Bronchial epithelial cell (primary cell): ENCODE results near the gene PTPN14. TPM values are rescaled to one million over a fixed set of nuclear protein-coding genes. Genes with fewer than 3 reads are reported as not detected.
A peak's percentile ranks its signal among the peaks of the same experiment; 100 is the strongest.

Source experiments
- DNase-seq: peaks from one replicate; pipeline ENCODE4 v3.0.0-alpha.2; 2010; ENCODE audit warnings: low read depth
- FAIRE-seq: peaks from 2 replicates; lab custom pipeline; 2011; peaks lifted over from hg19 to GRCh38; lab: Jason Lieb, UNC
- H3K27me3 ChIP-seq: 2 replicates; pipeline ENCODE4 v1.5.1; 2011; ENCODE audit warnings: low read length; ENCODE audit not compliant: control insufficient read depth, insufficient read depth
- H3K36me3 ChIP-seq: 2 replicates; pipeline ENCODE4 v1.5.1; 2011; ENCODE audit warnings: low read length; ENCODE audit not compliant: control insufficient read depth, insufficient read depth
- H3K4me3 ChIP-seq: 2 replicates; pipeline ENCODE4 v1.5.1; 2011; ENCODE audit warnings: mild to moderate bottlenecking, low read depth, low read length, control low read depth
- total RNA-seq: library from RNA; depleted of rRNA; stranded (reverse); fragments of >200 nt; gene quantifications from 2 replicates; pipeline ENCODE4 v1.2.1, GENCODE V29; 2014
- TF ChIP-seq, protein P1 (sequence below): IDR thresholded peaks from 2 replicates; pipeline ENCODE4 v1.5.1; 2011; ENCODE audit warnings: mild to moderate bottlenecking, moderate library complexity, low read length, control low read depth, inconsistent platforms; ENCODE audit not compliant: insufficient read depth, severe bottlenecking

The PTPN14 gene
- total RNA-seq, 1 donor from 2014 or later = 28.4 TPM

DNA sequence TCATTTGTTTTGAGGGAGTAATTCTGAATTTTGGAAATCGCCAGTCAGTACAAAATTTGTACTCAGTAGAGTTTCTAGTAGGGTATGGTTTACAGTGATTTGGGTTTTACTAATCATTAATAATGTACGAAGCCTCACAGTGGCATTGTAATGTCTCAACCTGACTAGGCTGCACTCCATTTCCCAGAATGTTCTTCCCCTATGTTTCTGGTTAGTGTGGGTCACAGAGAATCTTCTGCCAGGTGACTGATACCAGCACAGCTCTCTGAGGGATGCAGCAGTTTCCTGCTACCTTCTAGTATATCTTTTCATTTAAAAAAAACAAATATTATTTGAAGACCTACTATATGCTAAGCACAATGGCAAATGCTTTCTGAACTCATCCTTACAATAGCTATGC lies 112.9 kb downstream of the PTPN14 start:
- Histone ChIP-seq H3K27me3 (no peaks in the 10 kb centered on the region), H3K4me3 (no peak overlapping the region), H3K36me3 (no peaks in the 10 kb centered on the region)
- FAIRE-seq (no peak), DNase-seq (no peak)
- TF ChIP-seq, protein P1, sequence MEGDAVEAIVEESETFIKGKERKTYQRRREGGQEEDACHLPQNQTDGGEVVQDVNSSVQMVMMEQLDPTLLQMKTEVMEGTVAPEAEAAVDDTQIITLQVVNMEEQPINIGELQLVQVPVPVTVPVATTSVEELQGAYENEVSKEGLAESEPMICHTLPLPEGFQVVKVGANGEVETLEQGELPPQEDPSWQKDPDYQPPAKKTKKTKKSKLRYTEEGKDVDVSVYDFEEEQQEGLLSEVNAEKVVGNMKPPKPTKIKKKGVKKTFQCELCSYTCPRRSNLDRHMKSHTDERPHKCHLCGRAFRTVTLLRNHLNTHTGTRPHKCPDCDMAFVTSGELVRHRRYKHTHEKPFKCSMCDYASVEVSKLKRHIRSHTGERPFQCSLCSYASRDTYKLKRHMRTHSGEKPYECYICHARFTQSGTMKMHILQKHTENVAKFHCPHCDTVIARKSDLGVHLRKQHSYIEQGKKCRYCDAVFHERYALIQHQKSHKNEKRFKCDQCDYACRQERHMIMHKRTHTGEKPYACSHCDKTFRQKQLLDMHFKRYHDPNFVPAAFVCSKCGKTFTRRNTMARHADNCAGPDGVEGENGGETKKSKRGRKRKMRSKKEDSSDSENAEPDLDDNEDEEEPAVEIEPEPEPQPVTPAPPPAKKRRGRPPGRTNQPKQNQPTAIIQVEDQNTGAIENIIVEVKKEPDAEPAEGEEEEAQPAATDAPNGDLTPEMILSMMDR = no peak

DNA sequence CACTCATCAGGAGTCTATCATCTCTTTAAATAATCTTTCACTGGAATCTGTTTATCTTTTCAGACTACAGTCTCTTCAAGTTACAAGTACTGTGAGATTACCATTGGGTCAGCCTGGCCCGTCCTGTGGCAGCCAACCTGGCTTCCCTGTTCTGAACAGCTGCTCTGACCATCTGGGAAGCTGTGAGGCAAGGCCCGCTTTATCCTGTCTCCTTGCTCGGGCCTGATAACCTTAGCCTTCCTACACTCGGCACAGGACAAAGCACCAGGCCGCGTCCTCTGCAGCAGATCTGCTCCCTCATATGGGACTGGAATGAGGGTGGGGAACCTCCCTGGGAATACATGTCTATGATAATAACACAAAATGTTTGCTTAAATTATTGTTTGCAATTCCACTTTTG lies 113.3 kb downstream of the PTPN14 start:
- H3K4me3 ChIP-seq = no peak overlapping the region
- DNase-seq (no peak), FAIRE-seq (no peak)
- no peaks in the 10 kb centered on the region for H3K27me3 ChIP-seq
- TF ChIP-seq, protein P1 = no peak
- H3K36me3 ChIP-seq = no peaks in the 10 kb centered on the region

DNA sequence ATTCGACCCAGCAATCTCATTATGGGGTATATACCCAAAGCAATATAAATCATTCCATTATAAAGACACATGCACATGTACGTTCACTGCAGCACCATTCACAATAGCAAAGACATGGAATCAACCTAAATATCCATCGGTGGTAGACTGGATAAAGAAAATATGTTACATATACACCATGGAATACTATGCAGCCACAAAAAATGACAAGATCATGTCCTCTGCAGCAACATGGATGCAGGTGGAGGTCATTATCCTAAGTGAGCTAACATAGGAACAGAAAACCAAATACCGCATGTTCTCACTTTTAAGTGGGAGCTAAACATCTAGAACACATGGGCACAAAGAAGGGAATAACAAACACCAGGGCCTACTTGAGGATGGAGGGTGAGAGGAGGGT lies 115.5 kb downstream of the PTPN14 start:
- TF ChIP-seq, protein P1 = no peak
- no peak for FAIRE-seq
- no peak for DNase-seq
- Histone ChIP-seq H3K4me3 (no peak overlapping the region), H3K36me3 (peaks cover 3% of the 10 kb centered on the region), H3K27me3 (no peaks in the 10 kb centered on the region)

DNA sequence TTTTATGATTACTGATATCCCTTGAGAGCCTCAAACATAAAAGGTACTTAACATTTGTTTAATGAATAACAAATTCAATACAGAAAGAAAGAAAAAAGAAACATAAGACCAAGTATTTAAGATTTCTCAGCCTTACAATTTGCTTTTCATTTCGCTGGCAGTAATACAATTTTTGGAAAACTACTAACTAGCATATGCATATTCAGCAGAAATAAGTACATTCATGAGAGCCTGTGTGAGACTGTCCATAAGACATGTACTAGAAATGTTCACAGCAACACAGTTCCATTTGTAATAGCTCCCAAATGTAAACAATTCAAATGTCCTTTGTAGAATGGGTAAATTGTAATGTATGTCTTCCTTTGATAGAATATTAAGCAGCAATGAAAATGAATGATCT lies 119.2 kb downstream of the PTPN14 start:
- TF ChIP-seq, protein P1 = no peak
- peak; percentile 50 for FAIRE-seq
- peaks cover 3% of the 10 kb centered on the region for H3K36me3 ChIP-seq
- H3K4me3 ChIP-seq = no peak overlapping the region
- H3K27me3 ChIP-seq = no peaks in the 10 kb centered on the region
- DNase-seq = no peak

DNA sequence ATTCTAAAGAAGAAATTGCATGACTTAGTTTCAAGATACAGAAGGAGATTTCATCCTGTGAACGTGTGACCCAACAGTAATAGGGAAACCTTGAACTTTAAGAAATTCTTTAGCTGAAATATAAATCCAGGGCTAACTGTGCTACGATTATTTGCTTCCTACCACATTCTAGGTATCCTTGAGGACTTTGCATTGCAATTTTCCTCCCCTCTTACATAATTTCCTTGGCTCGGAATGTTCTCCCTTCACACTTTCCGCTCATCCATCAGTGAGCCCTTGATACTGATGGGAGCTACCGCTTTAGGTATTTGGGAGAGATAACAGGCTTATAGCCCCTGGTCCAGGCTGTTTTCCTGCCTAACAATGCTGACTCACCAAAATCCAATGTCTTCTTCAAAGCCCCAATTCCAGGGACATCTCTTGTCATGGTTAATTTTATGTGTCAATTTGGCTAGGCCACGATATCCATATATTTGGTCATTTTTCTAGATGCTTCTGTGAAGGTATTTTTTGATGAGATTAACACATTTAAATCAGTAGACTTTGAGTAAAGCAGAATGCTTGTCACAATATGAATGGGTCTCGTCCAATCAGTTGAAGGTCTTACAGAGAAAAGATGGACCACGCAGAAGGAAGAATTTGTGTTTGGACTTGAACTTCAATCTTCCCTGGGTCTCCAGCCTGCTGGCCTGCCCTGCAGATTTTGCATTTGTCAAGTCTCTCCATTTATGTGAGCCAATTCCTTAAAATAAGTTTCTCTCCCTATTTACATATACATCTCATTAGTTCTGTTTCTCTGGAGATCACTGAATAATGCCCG lies 121.2 kb downstream of the PTPN14 start:
- H3K36me3 ChIP-seq = peaks cover 3% of the 10 kb centered on the region
- no peaks in the 10 kb centered on the region for H3K27me3 ChIP-seq
- DNase-seq (no peak), FAIRE-seq (no peak)
- TF ChIP-seq, protein P1 = no peak
- no peak overlapping the region for H3K4me3 ChIP-seq

DNA sequence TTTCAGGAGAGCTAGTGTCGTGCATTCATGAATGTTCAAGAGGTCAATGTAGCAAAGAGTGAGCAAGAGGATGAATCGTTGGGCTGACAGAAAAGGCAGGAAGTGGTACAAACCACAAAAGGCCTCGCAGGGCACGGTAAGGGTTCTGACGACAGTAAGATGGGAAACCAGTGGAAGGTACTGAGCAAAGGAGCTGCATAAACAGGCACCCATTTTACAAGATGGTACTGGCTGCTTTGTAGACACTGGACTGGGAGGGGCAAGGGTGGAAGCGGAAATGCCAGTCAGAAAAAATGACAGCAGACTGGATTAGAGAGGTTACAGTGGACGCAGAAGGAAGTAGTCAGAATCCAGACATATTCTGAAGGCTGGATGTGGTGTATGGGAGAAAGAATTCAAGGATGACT lies 123.5 kb downstream of the PTPN14 start:
- FAIRE-seq = peak; percentile 92
- Histone ChIP-seq H3K36me3 (peaks cover 3% of the 10 kb centered on the region), H3K27me3 (no peaks in the 10 kb centered on the region), H3K4me3 (no peak overlapping the region)
- DNase-seq = peak; percentile 99
- TF ChIP-seq, protein P1 = no peak
